HEK293 (cell line): ENCODE measurements around the gene NUSAP1.

Experiments used
- SCRT2 ChIP-seq: fragments of 450-650 bp; formaldehyde crosslinking; IDR thresholded peaks from 2 replicates; pipeline ENCODE4 v1.5.1; 2016; ENCODE audit warnings: missing biosample characterization, missing genetic modification characterization
- TF ChIP-seq, protein P1 (sequence below): fragments of 450-650 bp; IDR thresholded peaks from 2 replicates; pipeline ENCODE4 v1.5.1; 2018; ENCODE audit warnings: missing biosample characterization, mild to moderate bottlenecking, missing genetic modification characterization
- TF ChIP-seq, protein P2 (sequence below): fragments of 450-650 bp; formaldehyde crosslinking; IDR thresholded peaks from 2 replicates; pipeline ENCODE4 v1.5.1; 2016; ENCODE audit warnings: missing biosample characterization, missing genetic modification characterization
- TF ChIP-seq, protein P3 (sequence below): fragments of 450-650 bp; formaldehyde crosslinking; IDR thresholded peaks from 2 replicates; pipeline ENCODE4 v1.5.1; 2016; ENCODE audit warnings: missing biosample characterization, missing genetic modification characterization

DNA sequence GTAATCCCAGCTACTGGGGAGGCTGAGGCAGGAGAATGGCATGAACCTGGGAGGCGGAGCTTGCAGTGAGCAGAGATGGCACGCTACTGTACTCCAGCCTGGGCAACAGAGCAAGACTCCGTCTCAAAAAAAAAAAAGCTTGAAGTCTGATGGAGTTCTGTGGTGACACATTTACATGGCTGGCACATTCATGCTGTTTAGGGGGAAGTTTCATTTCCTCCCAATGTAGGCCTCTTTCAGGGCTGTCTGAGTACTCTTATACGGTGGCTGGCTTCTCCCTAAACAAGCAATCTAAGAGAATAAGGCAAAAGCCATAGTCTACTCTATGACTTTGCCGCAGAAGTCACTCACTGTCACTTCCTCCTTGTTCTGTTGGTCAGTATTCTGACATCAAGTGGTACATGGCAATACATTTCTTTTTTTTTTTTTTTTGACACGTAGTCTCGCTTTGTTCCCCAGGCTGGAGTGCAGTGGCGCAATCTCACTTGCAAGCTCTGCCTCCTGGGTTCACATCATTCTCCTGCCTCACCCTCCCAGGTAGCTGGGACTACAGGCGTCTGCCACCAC is 41.5 kb upstream of the NUSAP1 start:
- TF ChIP-seq, protein P1, sequence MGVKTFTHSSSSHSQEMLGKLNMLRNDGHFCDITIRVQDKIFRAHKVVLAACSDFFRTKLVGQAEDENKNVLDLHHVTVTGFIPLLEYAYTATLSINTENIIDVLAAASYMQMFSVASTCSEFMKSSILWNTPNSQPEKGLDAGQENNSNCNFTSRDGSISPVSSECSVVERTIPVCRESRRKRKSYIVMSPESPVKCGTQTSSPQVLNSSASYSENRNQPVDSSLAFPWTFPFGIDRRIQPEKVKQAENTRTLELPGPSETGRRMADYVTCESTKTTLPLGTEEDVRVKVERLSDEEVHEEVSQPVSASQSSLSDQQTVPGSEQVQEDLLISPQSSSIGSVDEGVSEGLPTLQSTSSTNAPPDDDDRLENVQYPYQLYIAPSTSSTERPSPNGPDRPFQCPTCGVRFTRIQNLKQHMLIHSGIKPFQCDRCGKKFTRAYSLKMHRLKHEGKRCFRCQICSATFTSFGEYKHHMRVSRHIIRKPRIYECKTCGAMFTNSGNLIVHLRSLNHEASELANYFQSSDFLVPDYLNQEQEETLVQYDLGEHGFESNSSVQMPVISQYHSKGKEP (tag by site-specific recombination): no peak
- TF ChIP-seq, protein P2, sequence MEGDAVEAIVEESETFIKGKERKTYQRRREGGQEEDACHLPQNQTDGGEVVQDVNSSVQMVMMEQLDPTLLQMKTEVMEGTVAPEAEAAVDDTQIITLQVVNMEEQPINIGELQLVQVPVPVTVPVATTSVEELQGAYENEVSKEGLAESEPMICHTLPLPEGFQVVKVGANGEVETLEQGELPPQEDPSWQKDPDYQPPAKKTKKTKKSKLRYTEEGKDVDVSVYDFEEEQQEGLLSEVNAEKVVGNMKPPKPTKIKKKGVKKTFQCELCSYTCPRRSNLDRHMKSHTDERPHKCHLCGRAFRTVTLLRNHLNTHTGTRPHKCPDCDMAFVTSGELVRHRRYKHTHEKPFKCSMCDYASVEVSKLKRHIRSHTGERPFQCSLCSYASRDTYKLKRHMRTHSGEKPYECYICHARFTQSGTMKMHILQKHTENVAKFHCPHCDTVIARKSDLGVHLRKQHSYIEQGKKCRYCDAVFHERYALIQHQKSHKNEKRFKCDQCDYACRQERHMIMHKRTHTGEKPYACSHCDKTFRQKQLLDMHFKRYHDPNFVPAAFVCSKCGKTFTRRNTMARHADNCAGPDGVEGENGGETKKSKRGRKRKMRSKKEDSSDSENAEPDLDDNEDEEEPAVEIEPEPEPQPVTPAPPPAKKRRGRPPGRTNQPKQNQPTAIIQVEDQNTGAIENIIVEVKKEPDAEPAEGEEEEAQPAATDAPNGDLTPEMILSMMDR (tag by site-specific recombination): no peak
- no peak for TF ChIP-seq SCRT2 (tag by site-specific recombination)
- TF ChIP-seq, protein P3, sequence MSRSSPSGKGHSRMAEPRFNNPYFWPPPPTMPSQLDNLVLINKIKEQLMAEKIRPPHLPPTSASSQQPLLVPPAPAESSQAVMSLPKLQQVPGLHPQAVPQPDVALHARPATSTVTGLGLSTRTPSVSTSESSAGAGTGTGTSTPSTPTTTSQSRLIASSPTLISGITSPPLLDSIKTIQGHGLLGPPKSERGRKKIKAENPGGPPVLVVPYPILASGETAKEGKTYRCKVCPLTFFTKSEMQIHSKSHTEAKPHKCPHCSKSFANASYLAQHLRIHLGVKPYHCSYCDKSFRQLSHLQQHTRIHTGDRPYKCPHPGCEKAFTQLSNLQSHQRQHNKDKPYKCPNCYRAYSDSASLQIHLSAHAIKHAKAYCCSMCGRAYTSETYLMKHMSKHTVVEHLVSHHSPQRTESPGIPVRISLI (tag by site-specific recombination): no peak
